Measurements from ENCODE around the gene HS6ST3.

- TF ChIP-seq CTCF (IDR thresholded peaks at IDR 0.05) = no peak
- no peak for TF ChIP-seq POLR2A (IDR thresholded peaks at IDR 0.05)
Observed at GRCh38 chr13:96391606-96392005, 301.7 kb downstream of the HS6ST3 start.
